ENCODE results near the gene CEL. TPM values are rescaled to one million over a fixed set of nuclear protein-coding genes. Genes with fewer than 3 reads are reported as not detected.

Gene CEL
- total RNA-seq, 2 donors from 2014 or later = 1.7 to 3.3 TPM

DNA sequence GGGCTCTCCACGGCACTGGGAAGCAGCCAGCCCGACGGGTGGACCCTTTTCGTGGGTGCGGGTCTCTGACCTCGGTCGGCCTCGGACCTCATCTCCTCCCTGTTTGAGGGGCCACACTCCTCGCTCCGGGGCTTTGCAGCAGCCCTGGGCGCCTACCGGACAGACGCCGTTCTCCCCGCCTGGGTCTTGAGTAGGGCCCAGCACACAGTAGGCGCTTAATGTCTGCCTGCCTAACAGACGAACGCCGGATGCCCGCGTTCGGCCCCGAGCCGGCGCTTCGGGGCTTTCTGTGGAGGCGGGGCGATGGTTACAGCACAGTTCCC lies 31.8 kb upstream of the CEL start:
- 0 to 1% methylated on average over 5 to 28 of the region's 28 CpGs for WGBS, 2 experiments (ENCODE audit: insufficient coverage in 1 of 2, insufficient read length in 1 of 2)
- Histone ChIP-seq H3K9ac (ENCODE audit: extremely low read depth, low read length, poor library complexity, severe bottlenecking) (peak overlapping the region; percentile 84), H3K4me1 (ENCODE audit: control insufficient read depth, insufficient read depth, low read length) (no peaks in the 10 kb centered on the region), H3K9me3 (ENCODE audit: control insufficient read depth, low read length) (peaks cover 12% of the 10 kb centered on the region), H3K27ac (ENCODE audit: low read depth, low read length) (peak overlapping the region; percentile 16), H3K36me3 (ENCODE audit: control insufficient read depth, insufficient read depth, low read length) (peaks cover 25% of the 10 kb centered on the region), H3K27me3 (ENCODE audit: control insufficient read depth, insufficient read depth, low read length, poor library complexity, severe bottlenecking) (no peaks in the 10 kb centered on the region), H3K4me3 (ENCODE audit: low read length) (peak overlapping the region; percentile 95)
- TF ChIP-seq, protein P1, sequence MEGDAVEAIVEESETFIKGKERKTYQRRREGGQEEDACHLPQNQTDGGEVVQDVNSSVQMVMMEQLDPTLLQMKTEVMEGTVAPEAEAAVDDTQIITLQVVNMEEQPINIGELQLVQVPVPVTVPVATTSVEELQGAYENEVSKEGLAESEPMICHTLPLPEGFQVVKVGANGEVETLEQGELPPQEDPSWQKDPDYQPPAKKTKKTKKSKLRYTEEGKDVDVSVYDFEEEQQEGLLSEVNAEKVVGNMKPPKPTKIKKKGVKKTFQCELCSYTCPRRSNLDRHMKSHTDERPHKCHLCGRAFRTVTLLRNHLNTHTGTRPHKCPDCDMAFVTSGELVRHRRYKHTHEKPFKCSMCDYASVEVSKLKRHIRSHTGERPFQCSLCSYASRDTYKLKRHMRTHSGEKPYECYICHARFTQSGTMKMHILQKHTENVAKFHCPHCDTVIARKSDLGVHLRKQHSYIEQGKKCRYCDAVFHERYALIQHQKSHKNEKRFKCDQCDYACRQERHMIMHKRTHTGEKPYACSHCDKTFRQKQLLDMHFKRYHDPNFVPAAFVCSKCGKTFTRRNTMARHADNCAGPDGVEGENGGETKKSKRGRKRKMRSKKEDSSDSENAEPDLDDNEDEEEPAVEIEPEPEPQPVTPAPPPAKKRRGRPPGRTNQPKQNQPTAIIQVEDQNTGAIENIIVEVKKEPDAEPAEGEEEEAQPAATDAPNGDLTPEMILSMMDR (conservative IDR thresholded peaks at IDR 0.05) = no peak
- H3K27me3 Mint-ChIP-seq (ENCODE audit: insufficient read depth) = peaks cover 12% of the 10 kb centered on the region
- H3K4me1 Mint-ChIP-seq = peaks cover 17% of the 10 kb centered on the region
- H3K36me3 Mint-ChIP-seq (ENCODE audit: low read depth) = peaks cover 5% of the 10 kb centered on the region
- H3K9me3 Mint-ChIP-seq = peaks cover 7% of the 10 kb centered on the region
- no peak for DNase-seq
- H3K4me3 Mint-ChIP-seq = peak overlapping the region; percentile 97
- H3K27ac Mint-ChIP-seq = peak overlapping the region; percentile 94

DNA sequence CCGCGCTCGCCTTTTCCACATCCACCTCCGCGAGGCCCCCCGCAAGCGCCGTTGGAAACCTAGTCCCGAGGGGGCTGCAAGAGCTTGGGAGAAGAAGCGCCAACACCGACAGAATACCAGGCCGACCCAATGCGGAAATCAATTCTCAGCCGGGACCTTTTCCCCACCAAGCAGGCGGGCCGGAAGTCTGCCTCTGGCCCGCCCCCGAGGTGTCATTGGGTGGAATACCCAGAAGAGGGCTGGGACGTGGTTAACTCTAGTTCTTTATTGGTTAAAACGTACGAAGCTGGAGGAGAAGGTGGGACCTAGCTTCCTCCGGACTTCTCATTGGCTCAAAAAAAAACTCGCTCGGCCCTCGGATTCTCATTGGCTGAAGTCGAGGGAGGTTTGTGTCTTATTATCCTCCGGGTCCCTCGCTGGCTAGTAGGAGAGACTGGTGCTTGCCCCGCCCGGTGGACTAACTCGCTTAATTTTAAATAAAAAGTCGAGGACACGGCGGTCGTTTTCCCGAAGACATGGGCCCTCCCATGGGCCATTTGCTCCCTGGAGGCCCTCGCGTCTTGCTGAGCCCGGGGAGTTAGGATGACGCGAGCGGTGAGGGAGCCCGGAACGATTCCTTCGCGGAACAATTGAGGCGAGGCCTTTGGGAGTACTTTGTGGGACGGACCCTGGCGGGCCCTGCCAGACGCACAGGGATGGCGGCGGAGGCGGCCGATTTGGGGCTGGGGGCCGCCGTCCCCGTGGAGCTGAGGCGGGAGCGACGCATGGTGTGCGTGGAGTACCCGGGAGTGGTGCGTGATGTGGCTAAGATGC lies 31.3 kb upstream of the CEL start, which contains the start of gene GTF3C5:
Gene GTF3C5 (plus strand): TSS at position 681 of the 813 bp plus-strand sequence. CDS start 15 bp downstream, at position 696.
- TF ChIP-seq, protein P1 (conservative IDR thresholded peaks at IDR 0.05) = no peak
- Histone ChIP-seq H3K9me3 (ENCODE audit: control insufficient read depth, low read length) (peaks cover 12% of the 10 kb centered on the region), H3K27ac (ENCODE audit: low read depth, low read length) (peak within 1 kb of the TSS; percentile 82), H3K4me1 (ENCODE audit: control insufficient read depth, insufficient read depth, low read length) (no peaks in the 10 kb centered on the region), H3K27me3 (ENCODE audit: control insufficient read depth, insufficient read depth, low read length, poor library complexity, severe bottlenecking) (no peaks in the 10 kb centered on the region), H3K4me3 (ENCODE audit: low read length) (peak within 1 kb of the TSS; percentile 95), H3K36me3 (ENCODE audit: control insufficient read depth, insufficient read depth, low read length) (peaks cover 25% of the 10 kb centered on the region), H3K9ac (ENCODE audit: extremely low read depth, low read length, poor library complexity, severe bottlenecking) (peak within 1 kb of the TSS; percentile 90)
- Mint-ChIP-seq H3K4me1 (peaks cover 17% of the 10 kb centered on the region), H3K36me3 (ENCODE audit: low read depth) (peaks cover 5% of the 10 kb centered on the region), H3K27me3 (ENCODE audit: insufficient read depth) (peaks cover 12% of the 10 kb centered on the region), H3K9me3 (peaks cover 7% of the 10 kb centered on the region), H3K4me3 (peak within 1 kb of the TSS; percentile 97), H3K27ac (peak within 1 kb of the TSS; percentile 99)
- DNase-seq = peak; percentile 97
- 0% methylated on average over 14 to 63 of the region's 63 CpGs for WGBS, 2 experiments (ENCODE audit: insufficient coverage in 1 of 2, insufficient read length in 1 of 2)

DNA sequence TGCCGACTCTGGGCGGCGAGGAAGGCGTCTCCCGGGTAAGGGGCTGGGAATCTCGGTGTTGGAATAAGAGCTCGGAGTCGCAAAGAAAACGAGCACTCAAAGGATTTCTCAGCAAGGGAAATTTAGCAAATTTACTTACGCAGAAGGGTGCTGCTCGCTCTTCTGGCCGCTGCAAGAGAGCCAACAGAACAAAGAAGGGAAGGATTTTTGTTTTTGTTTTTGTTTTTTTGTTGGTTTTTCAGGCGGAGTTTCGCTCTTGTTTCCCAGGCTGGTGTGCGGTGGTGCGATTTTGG lies 30.7 kb upstream of the CEL start:
- no peaks in the 10 kb centered on the region for H3K4me1 ChIP-seq (ENCODE audit: control insufficient read depth, insufficient read depth, low read length)
- peaks cover 12% of the 10 kb centered on the region for H3K9me3 ChIP-seq (ENCODE audit: control insufficient read depth, low read length)
- H3K27ac Mint-ChIP-seq = peak overlapping the region; percentile 99
- H3K4me3 ChIP-seq (ENCODE audit: low read length) = peak overlapping the region; percentile 95
- TF ChIP-seq, protein P1 (conservative IDR thresholded peaks at IDR 0.05) = no peak
- WGBS, 2 experiments (ENCODE audit: insufficient coverage in 1 of 2, insufficient read length in 1 of 2) = 2 to 7% methylated on average over 5 to 16 of the region's 16 CpGs
- H3K36me3 ChIP-seq (ENCODE audit: control insufficient read depth, insufficient read depth, low read length) = peaks cover 25% of the 10 kb centered on the region
- peaks cover 1% of the 10 kb centered on the region for H3K9me3 Mint-ChIP-seq
- no peak for DNase-seq
- peak overlapping the region; percentile 82 for H3K27ac ChIP-seq (ENCODE audit: low read depth, low read length)
- H3K36me3 Mint-ChIP-seq (ENCODE audit: low read depth) = peaks cover 5% of the 10 kb centered on the region
- peak overlapping the region; percentile 90 for H3K9ac ChIP-seq (ENCODE audit: extremely low read depth, low read length, poor library complexity, severe bottlenecking)
- H3K4me1 Mint-ChIP-seq = peaks cover 17% of the 10 kb centered on the region
- H3K27me3 Mint-ChIP-seq (ENCODE audit: insufficient read depth) = peaks cover 6% of the 10 kb centered on the region
- H3K4me3 Mint-ChIP-seq = peak overlapping the region; percentile 97
- H3K27me3 ChIP-seq (ENCODE audit: control insufficient read depth, insufficient read depth, low read length, poor library complexity, severe bottlenecking) = no peaks in the 10 kb centered on the region
